H7 (cell line): ENCODE data around the gene PAX2. TPM values are rescaled to one million over a fixed set of nuclear protein-coding genes. Genes with fewer than 3 reads are reported as not detected.

ENCODE experiments used
- DNase-seq: peaks from one replicate; pipeline ENCODE4 v3.0.0; 2012
- H3K27me3 ChIP-seq: 2 replicates; pipeline ENCODE4 v1.6.0; 2011; ENCODE audit warnings: mild to moderate bottlenecking, low read length; ENCODE audit not compliant: control insufficient read depth, insufficient read depth
- H3K36me3 ChIP-seq: replicated peaks from 2 replicates; pipeline ENCODE4 v1.5.1; 2011; ENCODE audit warnings: low read length; ENCODE audit not compliant: control insufficient read depth, insufficient read depth
- H3K4me3 ChIP-seq: 2 replicates; pipeline ENCODE4 v1.5.1; 2011; ENCODE audit warnings: low read depth, mild to moderate bottlenecking, control low read depth, low read length, moderate library complexity; ENCODE audit not compliant: insufficient read depth
- total RNA-seq: library from RNA; depleted of rRNA; stranded (reverse); fragments of >200 nt; shearing (Covaris generic); gene quantifications from 2 replicates; pipeline ENCODE4 v1.2.3, GENCODE V29; 2014

PAX2 gene
- total RNA-seq, 1 experiment from 2014 or later = 0.10 TPM

DNA sequence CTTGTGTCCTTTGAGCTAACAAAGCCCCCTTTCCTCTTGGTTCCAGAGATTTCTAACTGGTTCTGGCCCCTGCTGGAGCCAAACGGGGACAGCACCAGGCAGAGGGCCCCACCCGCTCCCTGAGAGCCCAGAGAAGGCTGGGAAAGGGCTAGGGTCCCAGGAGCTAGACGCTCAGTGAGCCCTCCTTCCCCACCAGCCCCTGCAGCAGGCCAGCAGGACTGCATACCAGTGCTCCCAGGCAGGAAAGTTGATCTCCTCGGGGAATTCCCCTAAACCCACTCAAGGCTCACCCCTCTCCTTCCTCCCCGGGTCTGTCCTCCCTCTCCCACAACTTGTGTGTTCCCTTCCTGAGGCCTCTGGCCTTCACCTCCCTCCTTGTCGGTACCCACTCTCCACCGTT is 47.7 kb downstream of the PAX2 start:
- H3K4me3 ChIP-seq = no peak overlapping the region
- H3K36me3 ChIP-seq = no peaks in the 10 kb centered on the region
- peaks cover 3% of the 10 kb centered on the region for H3K27me3 ChIP-seq
- peak; percentile 84 for DNase-seq

DNA sequence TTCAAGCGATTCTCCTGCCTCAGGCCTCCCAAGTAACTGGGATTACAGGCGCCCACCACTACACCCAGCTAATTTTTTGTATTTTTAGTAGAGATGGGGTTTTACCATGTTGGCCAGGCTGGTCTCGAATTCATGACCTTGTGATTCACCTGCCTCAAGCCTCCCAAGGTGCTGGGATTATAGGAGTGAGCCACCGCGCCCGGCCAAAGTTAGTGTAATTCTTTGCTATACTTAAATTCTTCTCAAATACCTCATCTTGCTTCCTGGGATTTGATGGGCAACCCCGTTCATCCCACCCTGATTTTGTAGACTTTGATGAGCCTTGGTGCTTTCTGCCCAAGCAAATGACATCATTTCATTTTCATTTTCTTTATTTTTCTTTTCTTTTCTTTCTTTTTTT is 54.5 kb downstream of the PAX2 start:
- DNase-seq = no peak
- H3K36me3 ChIP-seq = no peaks in the 10 kb centered on the region
- peaks cover 13% of the 10 kb centered on the region for H3K27me3 ChIP-seq
- no peak overlapping the region for H3K4me3 ChIP-seq

DNA sequence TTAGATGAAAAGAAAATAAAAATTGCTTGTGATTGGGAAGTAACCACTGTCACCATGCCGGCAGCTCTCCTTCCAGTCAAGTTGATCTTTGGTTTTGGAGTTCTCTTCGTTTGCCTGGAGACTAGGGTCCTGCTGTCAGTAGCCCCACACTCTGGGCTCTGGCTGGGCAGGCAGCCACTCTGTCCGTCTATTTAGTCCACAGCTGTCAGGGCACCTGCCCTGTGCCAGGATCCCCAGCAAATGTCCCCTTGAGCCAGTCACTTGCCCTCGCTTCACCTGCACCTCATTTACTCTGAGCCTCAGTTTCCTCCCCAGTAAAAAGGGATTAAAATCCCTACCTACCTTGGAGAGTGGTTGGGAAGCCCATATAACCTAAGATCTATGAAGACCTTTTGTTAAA is 55.5 kb downstream of the PAX2 start:
- Histone ChIP-seq H3K36me3 (no peaks in the 10 kb centered on the region), H3K4me3 (no peak overlapping the region), H3K27me3 (peaks cover 13% of the 10 kb centered on the region)
- no peak for DNase-seq

DNA sequence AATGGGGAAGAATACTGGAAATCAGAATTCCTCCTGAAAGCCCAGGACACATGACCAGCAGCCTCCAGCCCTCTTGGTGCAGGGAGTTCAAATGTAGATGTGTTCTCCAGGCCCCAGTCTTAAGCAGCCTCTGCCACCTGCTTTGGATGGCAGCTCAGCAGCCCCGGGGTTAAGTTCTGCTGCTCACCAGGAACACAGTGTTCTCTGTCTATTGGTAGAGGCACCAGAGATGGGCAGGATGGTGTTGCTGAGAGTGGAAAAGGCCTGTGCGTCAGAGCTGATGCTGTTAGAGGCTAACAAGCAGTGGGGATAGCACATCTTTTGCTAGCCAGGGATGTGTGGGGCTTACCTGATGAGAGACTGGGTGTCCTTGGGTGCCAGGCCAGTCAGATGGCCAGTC is 56.8 kb downstream of the PAX2 start:
- DNase-seq = no peak
- Histone ChIP-seq H3K4me3 (no peak overlapping the region), H3K27me3 (peaks cover 15% of the 10 kb centered on the region), H3K36me3 (no peaks in the 10 kb centered on the region)

DNA sequence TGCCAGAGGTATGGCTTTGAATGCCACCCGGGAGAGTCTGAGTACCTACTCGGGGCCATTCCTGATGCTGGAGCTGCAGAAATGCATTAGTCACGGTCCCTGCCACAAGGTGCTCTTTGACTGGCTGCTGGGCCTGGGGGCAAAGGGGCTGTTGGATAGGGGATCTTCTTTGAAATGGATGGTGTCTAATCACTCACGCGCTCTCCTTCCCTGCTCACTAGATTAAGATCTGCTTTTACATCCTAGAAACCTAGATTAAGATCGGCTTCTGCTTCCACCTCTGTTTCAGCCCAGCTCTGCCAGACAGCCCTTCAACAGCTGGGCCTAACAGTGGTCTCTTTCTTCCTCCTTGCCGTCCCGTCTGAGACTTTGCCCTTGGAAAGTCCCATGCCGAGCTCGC is 57.2 kb downstream of the PAX2 start:
- DNase-seq = no peak
- no peak overlapping the region for H3K4me3 ChIP-seq
- no peaks in the 10 kb centered on the region for H3K36me3 ChIP-seq
- peaks cover 15% of the 10 kb centered on the region for H3K27me3 ChIP-seq

DNA sequence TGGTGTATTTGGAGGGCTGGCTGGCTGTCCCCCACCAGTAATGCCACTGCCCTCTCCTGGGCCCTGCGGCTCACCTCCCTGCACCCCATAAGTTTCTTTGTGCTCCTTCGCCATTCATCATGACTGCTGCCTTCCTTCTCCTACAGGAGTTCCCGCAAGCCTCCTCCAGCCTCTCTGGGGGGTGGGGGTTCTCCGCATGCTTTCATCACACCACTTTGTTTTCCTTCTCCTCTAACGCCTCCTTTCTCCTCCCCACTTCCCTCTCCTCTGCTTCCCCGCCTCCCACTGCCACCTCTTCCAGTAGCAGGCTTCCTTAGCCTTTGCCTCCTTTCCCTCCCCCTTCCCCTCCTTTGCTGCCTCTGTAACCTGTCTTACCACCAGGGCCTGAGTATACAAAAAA is 58.1 kb downstream of the PAX2 start:
- Histone ChIP-seq H3K36me3 (no peaks in the 10 kb centered on the region), H3K27me3 (peaks cover 15% of the 10 kb centered on the region), H3K4me3 (no peak overlapping the region)
- peak; percentile 76 for DNase-seq

DNA sequence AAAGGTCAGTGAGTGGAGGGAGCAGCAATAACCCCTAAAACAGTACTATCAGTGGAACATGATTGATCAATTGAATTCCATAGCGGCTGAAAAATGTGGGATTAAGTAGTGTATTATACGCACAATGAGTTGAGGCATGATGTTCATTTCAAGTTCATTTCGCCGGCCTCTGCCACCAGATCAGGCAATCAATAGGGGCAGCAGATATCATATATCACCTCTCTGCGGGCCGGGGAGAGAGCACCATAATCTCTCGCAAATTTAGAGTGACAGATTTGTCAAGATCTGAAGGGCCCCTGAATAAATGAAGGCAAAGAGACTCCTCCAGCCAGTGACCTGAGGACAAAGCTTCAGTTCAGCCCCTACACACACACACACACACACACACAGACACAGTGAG is 58.5 kb downstream of the PAX2 start:
- Histone ChIP-seq H3K27me3 (peaks cover 15% of the 10 kb centered on the region), H3K36me3 (no peaks in the 10 kb centered on the region), H3K4me3 (no peak overlapping the region)

DNA sequence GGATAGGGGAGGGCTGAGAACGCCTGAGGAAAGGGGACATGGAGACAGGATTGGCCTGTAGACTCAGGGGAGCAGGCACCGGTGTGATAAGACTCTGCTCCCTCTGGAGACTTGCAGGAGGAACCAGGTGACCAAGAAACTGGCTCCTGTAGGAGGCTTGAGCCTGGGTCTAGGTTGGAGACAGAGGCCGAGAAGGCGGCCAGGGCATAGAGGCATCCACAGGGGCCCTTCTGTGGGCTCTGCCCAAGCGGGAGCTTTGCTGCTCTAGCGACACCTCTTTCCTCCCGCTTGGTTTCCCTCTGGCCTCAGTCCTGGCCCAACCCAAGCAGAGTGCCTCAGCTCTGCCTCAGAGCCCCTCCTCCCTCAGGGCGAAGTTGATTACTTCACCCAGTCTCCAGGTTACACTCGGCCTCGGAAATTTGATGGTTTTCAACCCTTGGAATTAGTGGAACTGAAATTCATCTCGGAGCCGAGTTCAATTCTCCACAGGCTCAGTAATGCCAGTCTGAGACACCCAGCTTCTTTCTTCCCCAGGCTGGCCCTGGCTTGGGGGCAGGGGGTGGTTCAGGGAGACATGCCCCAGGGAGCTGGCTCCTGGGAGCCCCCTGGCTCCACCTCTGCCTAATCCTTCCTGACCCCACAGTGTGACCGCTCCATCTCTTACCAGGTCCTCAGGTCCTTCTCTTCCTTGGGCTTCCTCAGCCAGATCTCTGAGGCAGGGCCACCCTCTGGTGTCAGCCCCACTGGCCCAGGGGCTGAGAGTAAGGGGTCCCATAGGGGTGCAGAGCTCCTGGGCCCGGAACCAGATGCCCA is 60.4 kb downstream of the PAX2 start:
- Histone ChIP-seq H3K27me3 (peaks cover 15% of the 10 kb centered on the region), H3K36me3 (no peaks in the 10 kb centered on the region), H3K4me3 (no peak overlapping the region)
- peak; percentile 72 for DNase-seq

More for the DNA sequence above, 58.5 kb downstream of the PAX2 start:
- DNase-seq = no peak

DNA sequence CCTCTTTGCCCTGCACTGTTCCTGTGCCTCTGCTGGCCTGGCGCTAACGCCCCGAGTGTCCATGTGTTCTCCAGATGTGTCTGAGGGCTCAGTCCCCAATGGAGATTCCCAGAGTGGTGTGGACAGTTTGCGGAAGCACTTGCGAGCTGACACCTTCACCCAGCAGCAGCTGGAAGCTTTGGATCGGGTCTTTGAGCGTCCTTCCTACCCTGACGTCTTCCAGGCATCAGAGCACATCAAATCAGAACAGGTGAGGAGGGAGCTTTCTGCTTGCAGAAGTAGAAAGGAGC is 60.9 kb downstream of the PAX2 start:
- H3K4me3 ChIP-seq = no peak overlapping the region
- peaks cover 15% of the 10 kb centered on the region for H3K27me3 ChIP-seq
- no peak for DNase-seq
- H3K36me3 ChIP-seq = no peaks in the 10 kb centered on the region

DNA sequence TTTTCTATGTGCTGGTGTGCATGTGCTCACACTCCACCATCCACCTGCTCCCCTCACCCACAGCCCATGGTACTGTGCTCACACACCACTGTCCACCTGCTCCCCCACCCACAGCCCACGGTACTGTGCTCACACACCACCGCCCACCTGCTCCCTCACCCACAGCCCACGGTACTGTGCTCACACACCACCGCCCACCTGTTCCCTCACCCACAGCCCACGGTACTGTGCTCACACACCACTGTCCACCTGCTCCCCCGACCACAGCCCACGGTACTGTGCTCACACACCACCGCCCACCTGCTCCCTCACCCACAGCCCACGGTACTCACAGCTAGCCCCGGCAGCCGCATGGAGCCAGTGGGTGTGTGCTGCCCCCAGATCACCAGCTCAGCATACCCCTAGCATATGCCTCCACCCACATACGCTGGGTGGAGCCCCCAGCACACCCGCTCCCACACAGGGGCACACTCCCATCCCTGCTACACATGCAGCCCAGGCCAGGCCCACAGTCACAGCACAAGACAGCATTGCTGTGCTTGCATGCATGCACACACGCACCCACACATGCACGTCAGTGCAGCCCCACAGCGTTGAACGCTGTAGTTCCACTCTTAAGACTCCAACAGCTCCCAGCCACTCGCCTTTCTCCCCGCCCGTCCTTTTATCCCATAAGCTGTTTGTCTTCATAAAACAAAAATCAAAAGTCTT is 62.0 kb downstream of the PAX2 start:
- Histone ChIP-seq H3K36me3 (no peaks in the 10 kb centered on the region), H3K4me3 (no peak overlapping the region), H3K27me3 (peaks cover 12% of the 10 kb centered on the region)
- DNase-seq = no peak

DNA sequence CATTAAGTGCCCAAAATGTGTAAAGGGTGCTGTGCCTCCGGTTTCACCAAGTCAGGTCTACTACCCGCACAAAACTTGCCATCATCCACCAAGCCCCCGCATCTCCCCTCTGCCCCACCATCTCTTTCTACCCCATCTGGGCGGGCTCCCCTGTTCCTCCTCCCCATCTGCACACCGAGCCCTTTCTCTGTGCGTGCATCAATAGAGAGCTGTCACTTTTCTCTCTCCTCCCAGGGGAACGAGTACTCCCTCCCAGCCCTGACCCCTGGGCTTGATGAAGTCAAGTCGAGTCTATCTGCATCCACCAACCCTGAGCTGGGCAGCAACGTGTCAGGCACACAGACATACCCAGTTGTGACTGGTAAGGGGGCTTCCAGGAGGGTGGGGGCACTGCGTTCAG is 63.5 kb downstream of the PAX2 start:
- DNase-seq = peak; percentile 25
- Histone ChIP-seq H3K27me3 (peaks cover 8% of the 10 kb centered on the region), H3K4me3 (no peak overlapping the region), H3K36me3 (no peaks in the 10 kb centered on the region)

DNA sequence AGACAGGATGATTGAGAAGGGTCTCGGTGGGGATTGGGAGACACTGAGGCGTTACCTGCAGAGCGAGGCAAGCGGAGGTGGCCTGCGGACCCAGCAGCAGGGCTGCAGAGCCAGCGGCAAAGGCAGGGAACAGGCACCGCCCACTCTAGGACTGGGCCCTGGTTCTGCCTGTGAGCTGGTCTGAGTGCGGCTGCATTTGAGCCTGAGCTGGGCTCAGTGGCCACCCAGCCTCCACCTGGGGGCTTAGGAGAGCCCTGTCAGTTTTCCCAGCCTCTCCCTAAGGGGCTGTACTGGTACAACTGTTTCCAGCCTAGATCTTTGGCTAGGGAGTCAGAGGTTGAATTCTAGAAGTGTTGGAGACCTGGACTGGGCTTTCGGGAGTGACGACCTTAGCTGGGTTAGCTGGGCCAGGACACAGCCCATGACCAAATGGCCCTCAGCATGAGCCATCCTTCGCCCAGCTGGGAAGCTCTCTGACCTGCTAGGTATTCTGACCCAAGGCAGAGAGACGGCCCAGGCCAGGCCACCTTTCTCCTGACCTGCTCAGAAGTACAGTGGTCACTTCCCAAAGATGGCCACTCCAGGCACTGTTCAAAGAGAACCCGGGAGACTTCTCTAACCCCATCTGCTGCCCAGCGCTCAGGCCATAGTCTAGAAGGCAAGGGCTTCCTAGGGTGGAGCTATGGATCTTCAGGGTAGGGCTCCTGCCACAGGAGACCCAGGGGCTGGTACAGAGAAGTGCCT is 64.9 kb downstream of the PAX2 start:
- no peak for DNase-seq
- peaks cover 5% of the 10 kb centered on the region for H3K27me3 ChIP-seq
- no peaks in the 10 kb centered on the region for H3K36me3 ChIP-seq
- H3K4me3 ChIP-seq = no peak overlapping the region

DNA sequence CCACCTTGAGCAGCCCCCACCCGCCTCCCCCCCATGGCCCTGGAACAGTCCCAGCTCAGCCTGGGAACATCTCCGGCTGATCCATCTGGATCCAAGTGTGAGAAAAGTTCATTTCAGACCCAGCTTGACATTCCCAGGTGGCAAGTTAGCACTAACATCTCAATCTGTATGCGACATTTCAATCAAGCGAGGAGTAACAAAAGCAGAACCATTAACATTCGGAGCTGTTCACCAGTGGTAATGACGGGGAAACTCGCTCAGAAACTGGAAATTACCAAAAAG is 65.4 kb downstream of the PAX2 start:
- Histone ChIP-seq H3K27me3 (peaks cover 5% of the 10 kb centered on the region), H3K36me3 (no peaks in the 10 kb centered on the region), H3K4me3 (no peak overlapping the region)
- DNase-seq = peak; percentile 26

DNA sequence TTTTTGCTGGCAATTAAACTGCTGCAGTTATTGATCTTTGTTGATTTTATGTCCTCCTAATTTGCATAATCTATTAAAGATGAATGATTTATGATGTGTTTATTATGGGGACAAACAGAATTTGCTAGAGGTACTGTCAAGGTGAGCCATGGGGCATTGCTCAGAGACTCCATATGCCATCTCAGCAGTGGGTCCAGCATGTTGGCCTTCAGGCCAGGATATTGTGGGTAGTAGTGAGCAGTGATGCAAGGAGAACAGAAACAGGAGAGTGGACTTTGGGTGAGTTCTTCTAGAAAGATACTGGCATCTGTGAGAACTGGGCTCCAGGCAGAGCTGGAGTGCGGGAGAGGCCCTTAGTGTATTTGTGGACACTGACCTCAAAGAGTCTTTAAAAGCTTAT is 65.9 kb downstream of the PAX2 start:
- H3K4me3 ChIP-seq = no peak overlapping the region
- peaks cover 5% of the 10 kb centered on the region for H3K27me3 ChIP-seq
- H3K36me3 ChIP-seq = no peaks in the 10 kb centered on the region
- peak; percentile 24 for DNase-seq
